AG09309 (cell line): ENCODE data around the gene RAD18.

Experiments used
- DNase-seq: peaks from one replicate; pipeline ENCODE4 v3.0.0-alpha.2; 2010; ENCODE audit warnings: low read depth
- H3K4me3 ChIP-seq: 2 replicates; pipeline ENCODE4 v1.5.1; 2011; ENCODE audit warnings: mild to moderate bottlenecking, low read depth, low read length, moderate library complexity; ENCODE audit not compliant: control insufficient read depth
- TF ChIP-seq, protein P1 (sequence below): IDR thresholded peaks from 2 replicates; pipeline ENCODE4 v1.5.1; 2011; ENCODE audit warnings: mild to moderate bottlenecking, low read depth, low read length, inconsistent platforms; ENCODE audit not compliant: insufficient read depth, control insufficient read depth; ENCODE audit errors: missing control alignments

RAD18 gene

DNA sequence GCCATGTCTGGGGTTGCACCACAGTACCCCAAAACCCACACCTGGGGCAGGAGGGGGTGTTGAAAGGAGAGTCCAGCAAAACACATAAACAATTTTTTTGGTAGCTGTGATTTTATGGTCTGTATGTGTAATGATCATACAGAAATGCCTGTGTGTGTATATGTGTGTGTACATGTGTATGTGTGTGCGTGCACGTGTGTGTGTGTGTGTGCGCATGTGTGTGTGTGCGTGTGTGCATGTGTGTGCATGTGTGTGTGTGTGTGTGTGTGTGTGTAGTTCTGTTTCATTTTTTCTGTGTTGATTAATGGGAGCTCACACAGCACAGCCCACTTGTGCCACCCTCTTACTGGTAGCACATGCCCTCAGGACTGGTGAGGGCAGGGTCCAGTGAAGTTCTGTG, 97.6 kb downstream of the RAD18 start:
- TF ChIP-seq, protein P1, sequence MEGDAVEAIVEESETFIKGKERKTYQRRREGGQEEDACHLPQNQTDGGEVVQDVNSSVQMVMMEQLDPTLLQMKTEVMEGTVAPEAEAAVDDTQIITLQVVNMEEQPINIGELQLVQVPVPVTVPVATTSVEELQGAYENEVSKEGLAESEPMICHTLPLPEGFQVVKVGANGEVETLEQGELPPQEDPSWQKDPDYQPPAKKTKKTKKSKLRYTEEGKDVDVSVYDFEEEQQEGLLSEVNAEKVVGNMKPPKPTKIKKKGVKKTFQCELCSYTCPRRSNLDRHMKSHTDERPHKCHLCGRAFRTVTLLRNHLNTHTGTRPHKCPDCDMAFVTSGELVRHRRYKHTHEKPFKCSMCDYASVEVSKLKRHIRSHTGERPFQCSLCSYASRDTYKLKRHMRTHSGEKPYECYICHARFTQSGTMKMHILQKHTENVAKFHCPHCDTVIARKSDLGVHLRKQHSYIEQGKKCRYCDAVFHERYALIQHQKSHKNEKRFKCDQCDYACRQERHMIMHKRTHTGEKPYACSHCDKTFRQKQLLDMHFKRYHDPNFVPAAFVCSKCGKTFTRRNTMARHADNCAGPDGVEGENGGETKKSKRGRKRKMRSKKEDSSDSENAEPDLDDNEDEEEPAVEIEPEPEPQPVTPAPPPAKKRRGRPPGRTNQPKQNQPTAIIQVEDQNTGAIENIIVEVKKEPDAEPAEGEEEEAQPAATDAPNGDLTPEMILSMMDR: no peak
- DNase-seq: no peak
- no peak overlapping the region for H3K4me3 ChIP-seq

DNA sequence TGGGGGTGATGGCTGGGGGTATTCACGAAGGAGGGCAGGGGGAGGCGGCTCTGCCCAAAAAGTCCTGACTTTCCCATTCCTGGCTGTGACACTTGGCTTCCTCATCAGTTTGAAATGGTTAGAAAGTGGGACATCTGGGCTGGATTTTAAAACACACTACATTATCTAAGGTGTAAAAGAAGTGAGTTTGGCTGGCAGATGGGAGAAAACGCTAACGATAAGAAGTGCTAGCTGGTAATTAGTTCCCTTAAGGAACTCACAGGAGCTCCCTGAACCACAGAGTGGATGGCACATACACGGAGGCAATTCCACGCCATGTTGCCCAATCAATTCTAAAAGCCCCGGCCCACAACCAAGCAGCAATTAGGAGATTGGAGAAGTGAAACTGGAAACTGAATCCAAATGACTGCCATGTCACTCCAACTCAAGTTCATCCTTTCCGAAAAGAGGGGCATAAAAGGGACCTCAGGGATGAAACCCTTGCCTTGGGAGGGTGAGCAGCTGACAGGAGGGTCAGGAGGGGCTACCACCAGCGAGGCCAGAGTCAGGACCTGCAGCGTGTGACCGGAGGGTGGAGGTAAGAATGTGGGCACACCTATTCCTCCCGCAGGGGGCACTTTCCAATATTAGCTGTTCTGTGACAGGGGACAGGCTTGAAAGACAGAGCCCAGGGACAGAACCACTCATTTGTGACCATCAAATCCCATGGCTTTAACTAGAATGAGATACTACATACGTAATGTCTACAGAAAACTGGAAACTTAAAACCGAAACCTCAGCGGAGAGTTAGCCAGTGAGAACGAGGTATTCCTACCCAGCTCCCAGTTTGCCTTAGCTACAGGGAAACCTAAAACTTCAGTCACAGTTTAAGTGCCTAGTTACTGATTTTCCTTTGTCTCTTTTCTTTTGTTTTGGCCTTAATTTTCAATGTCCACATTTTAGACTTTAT, 98.6 kb downstream of the RAD18 start:
- no peak for DNase-seq

DNA sequence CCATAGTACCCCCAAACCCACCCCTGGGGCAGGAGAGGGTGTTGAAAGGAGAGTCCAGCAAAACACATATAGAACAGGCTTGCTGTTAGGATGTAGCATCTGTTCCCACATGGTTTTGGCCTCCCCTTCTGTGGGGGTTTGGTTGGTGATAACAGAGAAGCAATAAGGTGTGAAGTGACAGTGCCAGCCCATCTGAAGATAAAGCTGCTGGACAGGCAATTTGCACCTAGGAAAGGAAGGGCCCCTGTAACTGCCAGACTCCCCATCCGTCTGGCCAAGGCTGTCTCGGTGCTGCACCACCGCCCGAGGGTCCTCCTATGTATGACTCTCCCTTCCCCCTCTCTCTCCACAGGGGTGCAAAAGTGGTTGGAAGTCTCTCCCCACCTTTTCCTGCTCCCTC, 99.4 kb downstream of the RAD18 start:
- no peak for DNase-seq
- TF ChIP-seq, protein P1: no peak
- no peak overlapping the region for H3K4me3 ChIP-seq

More for the DNA sequence above, 98.6 kb downstream of the RAD18 start:
- TF ChIP-seq, protein P1: no peak
- H3K4me3 ChIP-seq: no peak overlapping the region

DNA sequence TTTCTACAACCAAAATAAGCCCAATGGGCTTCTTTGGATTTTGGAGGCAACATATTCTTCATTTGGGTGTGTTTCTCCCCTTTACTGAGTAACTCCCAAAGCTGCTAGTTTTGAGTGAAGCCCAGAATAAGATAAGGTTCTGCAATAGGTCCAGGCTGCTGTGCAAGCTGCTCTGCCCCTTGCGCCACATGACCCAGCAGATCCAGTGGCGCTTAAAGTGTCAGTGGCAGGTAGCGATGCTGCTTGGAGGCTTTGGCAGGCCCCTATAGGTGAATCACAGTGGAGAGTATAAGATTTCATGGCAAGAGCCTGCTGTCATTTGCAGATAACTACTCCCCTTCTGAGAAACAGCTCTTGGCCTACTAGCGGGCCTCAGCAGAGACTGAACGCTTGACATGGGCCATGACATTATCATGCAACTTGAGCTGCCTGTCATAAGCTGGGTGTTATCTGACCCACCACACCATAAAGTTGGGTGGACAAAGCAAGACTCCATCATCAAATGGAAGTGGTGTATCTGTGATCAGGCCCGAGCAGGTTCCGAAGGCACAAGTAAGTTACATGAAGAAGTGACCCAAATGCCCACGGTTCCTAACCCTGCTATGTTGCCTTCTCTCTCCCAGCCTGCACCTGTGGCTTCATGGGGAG, 105.4 kb downstream of the RAD18 start:
- H3K4me3 ChIP-seq: no peak overlapping the region
- no peak for DNase-seq
- TF ChIP-seq, protein P1: no peak

DNA sequence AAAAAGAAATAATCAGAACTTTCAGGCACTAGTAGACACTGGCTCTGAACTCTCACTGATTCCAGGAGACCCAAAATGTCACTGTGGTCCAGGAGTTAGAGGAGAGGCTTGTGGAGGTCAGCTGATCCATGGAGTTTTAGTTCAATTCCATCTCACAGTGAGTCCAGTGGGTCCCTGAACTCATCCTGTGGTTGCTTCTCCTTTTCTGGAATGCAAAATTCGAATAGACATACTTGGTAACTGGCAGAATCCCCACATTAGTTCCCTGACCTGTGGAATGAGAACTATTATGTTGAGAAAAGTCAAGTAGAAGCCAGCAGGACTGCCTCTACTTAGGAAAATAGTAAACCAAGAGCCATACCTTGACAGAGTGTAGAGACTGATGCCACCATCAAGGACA, 106.6 kb downstream of the RAD18 start:
- H3K4me3 ChIP-seq: no peak overlapping the region
- DNase-seq: no peak
- TF ChIP-seq, protein P1: no peak

DNA sequence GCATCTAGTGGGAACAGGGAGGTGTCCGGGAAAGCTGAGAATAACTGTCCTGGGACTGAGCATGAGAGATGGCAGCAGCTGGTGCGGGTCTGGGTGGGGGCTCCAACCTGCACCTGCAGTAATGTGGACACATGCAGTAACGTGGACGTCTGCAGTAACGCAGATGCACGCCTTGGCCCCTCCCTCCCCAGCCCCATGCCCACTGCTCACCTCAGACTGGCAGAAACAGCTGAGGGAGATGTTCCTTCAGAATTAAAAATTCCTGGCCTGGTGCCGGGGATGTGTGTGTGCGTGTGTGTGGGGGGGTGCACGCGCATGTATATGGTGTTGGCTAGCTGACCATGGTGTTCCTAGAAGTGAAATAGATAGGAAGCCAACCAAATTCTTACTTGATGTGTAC, 107.2 kb downstream of the RAD18 start:
- DNase-seq: no peak
- TF ChIP-seq, protein P1: no peak

More for the DNA sequence above, 107.2 kb downstream of the RAD18 start:
- H3K4me3 ChIP-seq: no peak overlapping the region
